GM18873 (cell line): Measurements from ENCODE around the gene CCDC190.
"Not testable (repeated sequence)": the region's sequence is repeated elsewhere in the genome, so short reads cannot be mapped to it uniquely, and the experiment has no call there.

Experiments used
- ATAC-seq: cut with Tn5 transposase; IDR thresholded peaks from one replicate; pipeline ENCODE4 v1.9.1; 2021; ENCODE audit warnings: mild to moderate bottlenecking, moderate library complexity, moderate number of reproducible peaks; ENCODE audit not compliant: unreplicated experiment, low FRiP score

The CCDC190 gene

DNA sequence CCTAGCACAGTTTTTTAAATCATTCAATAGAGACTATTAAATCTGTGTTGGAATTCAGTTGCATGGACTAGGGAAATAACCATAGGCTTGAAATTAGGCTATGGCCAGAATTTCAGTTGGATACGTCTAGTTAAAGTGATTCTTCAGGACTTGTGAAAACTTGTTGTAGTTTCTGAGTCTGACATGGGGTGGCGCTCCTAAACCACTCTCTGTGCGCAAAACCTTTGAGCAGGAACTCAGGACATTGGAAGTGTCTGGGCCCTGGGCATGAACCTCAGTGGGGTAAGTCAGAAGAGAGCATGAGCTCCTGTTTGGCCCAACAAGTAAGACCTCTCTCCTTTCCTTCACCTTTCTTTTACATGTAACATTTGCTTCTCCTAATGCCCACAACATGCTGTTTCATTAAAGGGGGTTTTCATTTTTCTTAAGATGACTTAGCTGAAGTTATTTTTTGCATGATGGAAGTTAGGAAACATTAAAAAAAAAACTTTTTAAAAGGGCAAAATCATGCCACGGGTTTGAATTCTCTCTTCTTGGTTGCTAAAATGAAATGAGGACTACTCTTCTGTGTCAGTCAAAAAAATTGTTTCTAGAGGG is 17.1 kb upstream of the CCDC190 start:
- ATAC-seq = no peak

DNA sequence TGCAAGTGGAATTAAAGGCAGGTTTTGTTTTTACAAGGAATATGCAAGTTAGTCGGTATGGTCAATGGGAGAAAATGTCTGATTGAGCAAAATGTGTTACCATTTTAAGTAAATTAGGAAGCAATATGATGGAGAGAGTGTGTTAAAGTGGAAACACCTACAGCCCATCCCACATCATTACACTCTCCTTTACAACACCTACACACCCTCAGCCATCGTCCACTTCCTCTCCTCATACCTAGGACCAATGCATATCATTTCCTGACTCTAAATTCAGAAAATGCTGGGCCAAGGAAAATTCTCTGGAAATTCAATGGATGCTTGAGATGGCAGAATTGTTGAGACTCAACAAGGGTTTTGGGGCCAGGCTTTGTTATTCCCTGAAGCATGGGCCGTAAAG is 16.4 kb upstream of the CCDC190 start:
- ATAC-seq = no peak

DNA sequence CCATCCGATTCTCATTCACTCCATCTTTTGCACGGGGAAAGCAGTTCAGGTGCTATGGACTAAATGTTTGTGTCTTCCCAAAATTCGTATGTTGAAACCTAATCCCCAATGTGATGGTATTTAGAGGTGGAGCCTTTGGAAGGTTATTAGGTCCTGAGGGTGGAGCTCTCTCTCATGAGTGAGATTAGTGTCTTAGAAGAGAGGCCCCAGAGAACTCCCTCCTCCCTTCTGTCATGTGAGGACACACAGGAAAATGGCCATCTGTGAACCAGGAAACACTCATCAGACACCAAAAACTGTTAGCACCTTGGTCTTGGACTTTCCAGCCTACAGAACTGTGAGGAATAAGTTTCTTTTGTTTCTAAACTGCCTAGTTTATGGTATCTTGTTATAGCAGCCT is 15.8 kb upstream of the CCDC190 start:
- ATAC-seq = no peak

DNA sequence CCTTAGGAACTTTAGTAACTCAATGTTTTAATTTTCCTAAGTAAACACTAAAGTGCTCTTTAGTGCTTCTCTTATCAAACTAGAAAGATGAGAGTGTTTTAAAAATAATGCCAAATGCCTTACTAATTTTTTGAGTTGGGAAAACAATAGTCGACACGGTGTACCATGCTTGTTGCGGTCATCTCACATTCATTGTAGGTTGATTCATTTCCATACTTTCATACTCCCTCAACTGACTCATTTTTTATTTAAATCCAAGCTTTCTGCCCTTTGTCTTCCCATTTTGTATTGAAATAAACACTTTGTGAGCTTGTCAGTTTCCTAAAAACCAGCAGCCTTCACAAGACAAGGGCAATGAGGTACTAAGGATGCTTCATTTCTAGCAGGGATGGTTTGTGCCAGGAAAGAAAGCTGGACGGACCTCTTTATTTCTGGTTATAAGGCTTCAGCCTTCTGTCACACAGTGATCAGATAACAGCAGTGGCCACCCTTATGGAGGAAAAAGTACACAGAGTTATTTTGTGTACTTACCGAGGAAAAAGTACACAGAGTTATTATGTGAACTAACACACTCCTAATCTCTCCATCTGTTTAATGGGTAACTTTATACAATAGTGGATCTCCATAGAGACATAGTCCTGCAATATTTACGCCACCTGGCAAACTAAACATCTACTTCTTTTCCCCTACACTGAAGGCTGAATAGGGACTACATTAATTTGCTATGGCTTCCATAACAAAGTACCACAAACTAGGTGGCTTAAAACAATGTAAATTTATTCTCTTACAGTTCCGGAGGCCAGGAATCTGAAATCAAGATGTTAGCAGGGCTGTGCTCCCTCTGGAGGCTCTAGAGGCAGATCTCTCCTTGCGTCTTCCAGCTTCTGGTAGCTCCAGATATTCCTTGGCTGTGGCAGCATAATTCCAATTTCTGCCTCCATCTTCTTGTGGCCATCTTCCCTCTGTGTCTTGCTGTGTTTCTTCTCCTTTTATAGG is 13.0 kb upstream of the CCDC190 start:
- ATAC-seq = no peak

DNA sequence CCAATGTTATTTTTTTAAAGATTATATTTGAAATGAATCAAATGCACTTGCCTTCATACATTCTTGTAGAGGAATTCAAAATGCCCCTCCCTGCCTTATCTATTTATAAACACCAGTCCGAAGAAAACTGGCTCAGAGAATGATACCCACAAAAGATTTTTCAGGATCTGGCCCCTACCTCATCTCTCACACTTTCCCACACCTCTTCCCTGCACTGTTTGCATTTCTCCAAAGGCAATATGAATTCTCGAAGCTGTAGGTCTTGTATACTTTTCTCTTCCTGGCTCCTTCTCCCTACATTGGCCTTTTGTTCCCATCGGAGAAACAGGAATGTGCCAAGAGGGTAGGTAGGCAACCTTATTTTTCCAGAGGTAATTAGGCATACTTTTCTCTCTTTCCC is 12.0 kb upstream of the CCDC190 start:
- ATAC-seq = no peak

DNA sequence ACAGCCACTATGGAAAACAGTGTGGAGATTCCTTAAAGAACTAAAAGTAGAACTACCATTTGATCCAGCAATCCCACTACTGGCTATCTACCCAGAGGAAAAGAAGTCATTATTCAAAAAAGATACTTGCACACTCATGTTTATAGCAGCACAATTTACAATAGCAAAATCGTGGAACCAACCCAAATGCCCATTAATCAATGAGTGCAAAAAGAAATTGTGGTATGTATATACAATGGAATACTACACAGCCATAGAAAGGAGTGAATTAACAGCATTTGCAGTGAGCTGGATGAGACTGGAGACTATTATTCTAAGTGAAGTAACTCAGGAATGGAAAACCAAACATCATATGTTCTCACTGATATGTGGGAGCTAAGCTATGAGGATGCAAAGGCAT is 10.4 kb upstream of the CCDC190 start:
- ATAC-seq = not testable (repeated sequence)

DNA sequence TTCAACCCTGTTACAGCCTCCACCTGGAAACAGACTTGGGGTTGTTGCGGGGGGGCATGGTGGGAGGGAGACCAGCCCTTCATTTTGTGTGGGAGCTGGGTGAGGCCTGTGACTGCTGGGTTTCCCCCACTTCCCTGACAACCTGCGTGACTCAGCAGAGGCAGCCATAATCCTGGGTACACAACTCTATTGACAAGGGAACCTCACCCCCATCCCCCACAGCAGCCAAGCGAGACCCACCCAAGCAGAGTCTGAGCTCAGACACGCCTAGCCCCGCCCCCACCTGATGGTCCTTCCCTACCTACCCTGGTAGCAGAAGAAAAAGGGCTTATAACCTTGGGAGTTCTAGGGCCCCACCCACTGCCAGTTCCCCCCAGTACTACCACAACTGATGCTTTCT is 8.0 kb upstream of the CCDC190 start:
- no peak for ATAC-seq

DNA sequence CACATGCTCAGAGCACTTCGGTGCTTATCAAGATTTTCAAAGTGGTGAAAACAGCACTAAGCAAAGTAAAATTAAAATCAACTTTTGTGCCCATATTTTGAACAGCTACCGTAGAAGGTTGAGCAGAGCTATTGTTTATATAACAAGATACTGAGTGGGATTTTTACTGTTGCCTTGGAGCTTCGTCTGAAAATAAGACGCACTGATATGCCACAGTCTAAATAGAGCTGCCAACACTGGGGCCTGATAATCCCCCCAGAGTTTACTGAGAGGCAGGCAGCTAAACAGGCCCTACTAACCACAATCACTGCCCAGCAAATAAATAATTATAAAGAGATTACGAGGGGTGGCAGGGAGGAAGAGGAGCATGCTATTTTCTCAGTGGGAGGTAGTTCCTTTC is 650 bp upstream of the CCDC190 start:
- ATAC-seq = no peak

DNA sequence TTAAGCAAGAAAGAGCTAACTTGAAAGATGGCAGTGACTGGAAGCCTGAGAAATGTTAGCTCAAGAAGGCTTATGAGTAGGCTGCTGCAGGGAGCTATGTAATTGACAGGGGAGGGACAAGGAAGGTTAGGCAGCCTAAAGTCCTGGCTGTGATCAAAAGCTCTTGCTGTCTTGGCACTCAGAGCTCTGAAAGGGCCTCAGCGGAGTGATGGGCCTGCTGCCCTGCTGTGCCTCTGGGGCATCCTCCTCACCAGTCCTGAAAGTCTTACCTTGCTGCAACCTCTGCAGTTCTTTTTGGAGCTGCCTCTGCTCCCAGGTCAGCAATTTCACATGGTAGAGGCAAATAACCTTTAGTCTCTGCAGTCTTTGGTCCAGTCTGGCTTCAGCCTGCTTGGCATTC is 1.8 kb downstream of the CCDC190 start:
- ATAC-seq = no peak

DNA sequence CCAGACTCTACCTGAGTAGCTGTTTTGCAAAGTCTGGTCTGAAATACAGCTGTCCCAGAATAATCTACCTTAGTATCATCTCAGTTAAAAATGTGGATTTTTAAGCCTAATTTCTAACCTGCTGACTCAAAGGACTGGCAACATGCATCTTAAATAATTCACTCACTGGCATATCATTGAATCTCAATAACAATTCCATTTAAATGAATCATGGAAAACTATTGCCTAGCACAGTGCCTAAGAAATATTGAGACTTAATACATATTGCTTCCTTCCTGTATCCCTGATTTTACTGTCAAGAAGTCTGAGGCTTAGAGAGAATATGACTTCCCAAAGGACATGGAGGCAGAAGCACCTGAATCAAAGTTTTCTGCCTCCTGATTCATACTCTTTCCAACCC is 3.1 kb downstream of the CCDC190 start:
- no peak for ATAC-seq

DNA sequence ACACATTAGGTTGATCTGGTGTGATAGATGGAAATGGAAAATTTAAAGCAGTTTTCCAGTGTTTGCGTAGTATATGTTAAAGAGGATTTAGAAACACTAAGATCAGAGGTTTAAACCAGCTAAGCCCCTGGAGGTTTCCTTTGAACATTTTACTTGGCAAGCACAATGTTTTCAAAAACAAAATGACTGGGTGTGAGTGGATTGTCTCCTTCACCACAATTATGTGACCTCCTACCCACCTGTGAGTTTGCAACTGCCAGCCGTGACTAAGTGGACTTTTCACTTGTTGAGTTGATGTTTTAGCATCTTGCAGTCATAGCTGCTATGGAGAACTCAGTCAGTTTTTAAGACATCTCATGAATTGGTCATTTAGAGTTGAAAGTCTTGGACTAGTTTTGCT is 4.7 kb downstream of the CCDC190 start:
- no peak for ATAC-seq

DNA sequence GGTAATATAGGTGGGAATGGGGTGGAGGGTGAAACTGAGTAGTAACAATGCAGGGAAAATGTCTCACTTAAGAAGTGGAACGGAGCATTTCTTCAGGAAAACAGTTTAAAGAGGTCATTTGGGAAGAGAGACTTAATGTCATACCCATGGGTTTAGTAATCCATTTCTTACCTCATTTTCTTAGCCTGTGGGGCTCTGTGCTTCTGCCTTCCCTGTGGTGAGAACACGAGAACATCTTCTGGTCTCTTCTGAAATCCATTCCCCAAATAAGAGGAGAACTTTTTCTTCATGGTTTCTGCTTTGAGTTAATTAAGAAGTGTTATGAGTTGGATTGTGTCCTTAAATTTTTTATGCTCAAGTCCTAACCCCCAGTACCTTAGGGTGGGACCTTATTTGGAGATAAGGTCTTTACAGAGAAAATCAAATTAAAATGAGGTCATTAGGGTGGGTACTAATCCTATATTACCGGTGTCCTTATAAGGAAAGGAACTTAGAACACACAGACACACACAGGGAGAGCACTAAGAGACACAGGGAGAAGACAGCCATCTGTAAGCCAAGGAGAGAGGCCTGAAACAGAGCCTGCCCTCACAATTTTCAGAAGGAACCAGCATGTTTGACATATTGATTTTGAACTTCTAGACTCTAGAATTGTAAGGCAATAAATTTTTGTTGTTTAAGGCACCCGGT is 5.4 kb downstream of the CCDC190 start:
- no peak for ATAC-seq

DNA sequence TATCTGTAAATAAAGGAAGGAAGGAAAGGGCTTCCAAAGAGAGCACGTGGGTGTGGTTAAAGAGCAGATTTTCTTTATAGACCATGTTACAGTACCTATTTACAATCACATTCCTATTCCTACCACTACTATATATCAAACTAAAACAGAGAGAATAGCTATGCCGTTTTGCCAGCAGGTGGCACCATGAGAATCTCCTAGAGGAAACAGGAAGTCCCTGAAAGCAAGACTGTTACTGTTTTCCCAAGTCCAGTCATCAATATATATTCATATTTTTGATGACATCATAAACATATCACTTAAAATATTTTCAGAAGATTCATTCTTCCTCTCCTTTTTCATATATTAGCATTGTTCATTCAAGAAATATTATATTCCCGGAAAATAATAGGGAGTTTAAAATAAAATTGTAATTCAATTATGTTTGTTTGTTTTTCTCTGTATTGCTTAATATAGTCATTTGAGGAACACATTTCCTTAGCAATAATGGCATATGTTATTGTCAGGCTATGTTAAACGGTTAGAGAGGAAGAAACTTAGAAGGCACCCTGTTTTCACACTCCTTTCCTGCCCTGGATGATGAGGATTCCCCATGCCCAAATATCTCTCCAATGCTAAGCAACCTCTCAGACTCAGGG is 6.6 kb downstream of the CCDC190 start:
- peak; percentile 79 for ATAC-seq

DNA sequence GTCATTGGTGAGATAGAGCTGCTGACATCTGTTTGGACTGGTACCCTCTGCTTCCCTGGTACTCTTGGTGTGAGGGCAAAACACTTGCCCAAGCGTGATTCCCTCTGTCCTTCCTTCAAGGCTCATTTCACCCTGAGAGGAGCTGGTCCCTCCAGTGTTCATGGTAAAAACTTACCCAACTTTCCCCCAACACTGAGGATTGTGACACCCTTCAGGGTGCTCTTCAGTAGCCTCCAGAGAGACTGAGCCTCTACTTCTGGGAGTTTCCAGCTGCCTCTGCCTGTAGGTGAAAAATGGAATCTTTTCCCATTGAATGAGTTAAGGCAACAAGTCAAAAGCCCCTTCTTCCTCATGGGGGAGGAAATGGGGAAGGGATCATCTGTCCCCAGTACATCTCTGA is 9.6 kb downstream of the CCDC190 start:
- no peak for ATAC-seq

DNA sequence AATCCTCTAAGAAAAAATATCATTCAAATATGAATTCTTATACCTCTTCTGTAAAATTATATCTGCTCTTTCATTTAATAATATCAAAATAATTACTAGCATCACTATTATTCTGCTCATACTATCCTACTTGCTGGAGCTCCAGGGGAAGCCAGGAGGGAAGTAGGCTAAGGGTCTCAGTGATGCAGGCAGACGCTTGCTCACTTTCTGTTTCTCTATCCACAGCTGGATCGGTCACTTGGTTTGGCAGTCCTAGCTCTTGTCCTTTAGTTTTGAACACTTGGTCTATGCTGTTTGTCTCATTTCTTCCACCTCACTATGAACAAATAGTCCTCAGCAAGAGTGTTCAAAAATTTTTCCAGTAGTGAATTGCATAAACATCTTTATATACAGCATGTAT is 11.3 kb downstream of the CCDC190 start:
- ATAC-seq = no peak

DNA sequence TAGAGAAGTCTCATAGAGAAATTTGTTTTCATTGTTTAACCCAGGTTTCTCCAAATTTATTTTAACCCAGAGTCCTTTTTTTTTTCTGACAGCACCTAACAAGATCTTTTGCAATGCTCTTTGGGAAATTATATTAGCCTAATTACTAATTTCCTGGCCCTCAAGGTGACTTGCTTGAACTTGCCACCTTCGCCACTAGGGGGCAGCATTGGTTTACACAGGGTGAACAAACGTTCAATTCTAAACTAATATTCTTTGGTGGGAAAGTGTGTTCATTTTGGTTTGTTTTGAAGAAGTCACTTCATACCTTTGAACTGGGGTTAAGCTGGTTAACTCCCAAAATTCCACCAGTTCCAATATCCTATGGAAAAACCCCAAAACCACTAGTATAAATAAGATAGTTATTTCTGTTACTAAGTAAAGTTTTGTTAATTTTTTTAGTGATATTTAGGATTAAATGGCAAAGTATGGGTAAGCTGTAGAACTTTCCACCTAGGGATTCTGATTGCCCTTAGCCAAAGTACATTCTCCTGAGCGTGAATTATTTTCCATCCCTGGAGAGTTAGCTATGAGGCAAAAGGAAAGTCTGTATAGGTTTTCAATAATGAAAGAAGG is 13.0 kb downstream of the CCDC190 start:
- ATAC-seq = no peak

DNA sequence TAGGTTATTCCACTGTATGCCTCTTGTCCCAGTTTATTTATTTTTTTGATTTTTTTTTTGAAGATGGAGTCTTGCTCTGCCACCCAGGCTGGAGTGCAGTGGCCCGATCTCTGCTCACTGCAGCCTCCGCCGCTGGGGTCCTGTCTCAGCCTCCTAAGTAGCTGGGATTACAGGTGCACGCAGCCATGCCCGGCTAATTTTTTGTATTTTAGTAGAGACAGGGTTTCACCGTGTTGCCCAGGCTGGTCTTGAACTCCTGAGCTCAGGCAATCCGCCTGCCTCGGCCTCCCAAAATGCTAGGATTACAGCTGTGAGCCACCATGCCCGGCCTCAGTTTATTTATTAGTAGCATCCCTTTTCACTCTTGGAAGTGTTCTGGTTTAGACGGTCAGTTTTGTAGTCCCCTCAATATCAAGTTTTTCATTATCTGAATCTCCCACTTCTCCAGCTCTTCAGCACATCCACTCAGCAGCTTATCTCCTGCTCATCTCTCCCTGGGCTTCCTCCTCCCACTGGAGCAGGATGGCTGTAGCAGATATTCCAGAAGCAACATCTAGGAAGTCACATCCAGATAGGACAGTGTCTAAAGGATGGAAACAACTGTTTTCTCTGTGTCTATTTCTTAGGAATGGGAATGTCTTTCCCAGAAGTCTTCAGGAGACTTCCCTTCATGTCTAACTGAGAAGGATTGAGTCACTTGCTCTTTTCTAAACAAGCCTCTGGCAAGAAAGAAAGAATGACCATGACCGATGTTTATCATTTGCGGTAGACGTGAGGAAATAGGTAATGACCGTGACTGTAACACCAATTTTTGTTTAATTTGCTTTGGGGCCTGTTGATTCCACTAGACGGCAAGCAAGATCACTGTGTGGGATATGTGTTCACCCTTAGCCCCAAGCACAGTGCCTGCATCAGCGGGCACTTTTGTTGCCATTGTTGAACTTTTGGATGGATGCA is 14.4 kb downstream of the CCDC190 start:
- ATAC-seq = no peak

DNA sequence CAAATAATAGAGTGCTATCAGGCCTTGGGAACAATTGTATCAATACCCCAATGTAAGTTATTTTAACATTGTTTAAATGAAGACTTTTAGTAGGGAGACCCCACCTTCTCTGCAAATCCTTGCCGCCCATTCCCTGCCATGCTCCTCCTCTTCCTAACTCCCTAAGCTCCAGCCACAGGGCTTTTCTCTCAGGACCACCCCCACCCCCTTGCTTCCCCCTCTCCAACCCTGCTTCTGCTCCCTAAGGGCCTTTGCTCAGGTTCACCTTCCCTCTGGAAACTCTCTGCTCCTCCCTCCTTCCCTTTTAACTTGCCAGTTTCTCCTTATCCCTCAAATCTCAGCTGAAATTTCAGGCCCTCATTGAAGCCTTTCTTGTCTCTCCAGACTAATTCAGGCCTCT is 16.8 kb downstream of the CCDC190 start:
- no peak for ATAC-seq

DNA sequence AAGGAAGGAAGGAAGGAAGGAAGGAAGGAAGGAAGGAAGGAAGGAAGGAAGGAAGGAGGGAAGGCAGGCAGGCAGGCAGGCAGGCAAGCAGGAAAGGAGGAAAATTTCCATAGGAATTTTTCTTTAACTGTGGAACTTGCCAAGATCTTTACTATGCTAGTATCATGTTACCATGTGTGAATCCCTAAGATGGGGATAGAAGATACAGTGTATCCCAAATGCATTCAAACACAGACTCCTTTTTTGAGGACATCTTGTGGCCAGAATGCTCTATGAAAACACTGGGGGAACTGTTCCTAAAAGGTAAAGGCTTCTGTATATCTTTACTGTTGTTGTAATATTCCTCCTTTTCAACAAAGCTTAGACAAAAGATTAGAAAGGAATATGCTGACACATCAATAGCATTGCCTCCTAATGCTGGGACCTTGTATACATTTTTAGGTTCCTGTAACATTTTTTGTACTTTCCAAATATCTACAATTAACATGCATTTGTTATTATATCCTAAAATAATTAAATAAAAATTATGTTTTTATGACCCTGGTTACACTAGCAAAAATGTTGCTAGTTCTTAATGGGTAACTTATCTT is 20.6 kb downstream of the CCDC190 start:
- no peak for ATAC-seq
